GM12878 (cell line): ENCODE measurements around the gene YDJC. TPM values are rescaled to one million over a fixed set of nuclear protein-coding genes. Genes with fewer than 3 reads are reported as not detected.

Source experiments
- ATAC-seq: fragments of 200-7000 bp; cut with Tn5 transposase; 3 replicates; pipeline ENCODE4 v1.9.1; 2020; ENCODE audit warnings: mild to moderate bottlenecking, moderate library complexity
- BruUV-seq: library from RNA; stranded (reverse); fragments of 400-500 nt; replicated peaks from 2 replicates; lab custom pipeline; 2021; lab: Mats Ljungman, UMichigan
- CTCF ChIA-PET: fragments of 300-600 bp; sonication (Branson Sonifier 250); formaldehyde crosslinking; extraction: SDS; loops from one replicate; lab custom pipeline; 2021; ENCODE audit warnings: inconsistent platforms; lab: Yijun Ruan, JAX
- POLR2A ChIA-PET: fragments of 350-600 bp; formaldehyde crosslinking; extraction: SDS; loops from one replicate; lab custom pipeline; 2021; ENCODE audit warnings: inconsistent platforms; lab: Charles Lee
- RAD21 ChIA-PET: fragments of 300-600 bp; sonication (Branson Sonifier 250); formaldehyde crosslinking; loops from one replicate; lab custom pipeline; 2023; ENCODE audit warnings: antibody characterized with exemption; ENCODE audit not compliant: unreplicated experiment; lab: Charles Lee
- SMC1A ChIA-PET: fragments of 300-600 bp; sonication (Branson Sonifier 250); formaldehyde crosslinking; loops from one replicate; lab custom pipeline; 2023; ENCODE audit not compliant: unreplicated experiment, uncharacterized antibody; lab: Charles Lee
- DNase-seq: peaks from one replicate; pipeline ENCODE4 v3.0.0-alpha.2; 2011; ENCODE audit warnings: low read depth, low spot score
- FAIRE-seq: peaks from 3 replicates; lab custom pipeline; 2011; peaks lifted over from hg19 to GRCh38; lab: Jason Lieb, UNC
- H2AFZ ChIP-seq: 2 replicates; pipeline ENCODE4 v1.6.0; 2011; ENCODE audit warnings: low read depth, low read length, control low read depth; ENCODE audit not compliant: control insufficient read depth
- H3K27ac ChIP-seq: 2 replicates; pipeline ENCODE4 v1.5.1; 2011; ENCODE audit warnings: control low read depth; ENCODE audit not compliant: control insufficient read depth, insufficient read depth
- H3K27me3 ChIP-seq, 2 experiments: replicated peaks in 1 of 2; 2 replicates each; pipeline versions ENCODE4 v1.6.0 to v1.6.1; 2011; ENCODE audit warnings: low read length in 1 of 2; ENCODE audit not compliant: control insufficient read depth in 2 of 2, insufficient read depth in 2 of 2
- H3K36me3 ChIP-seq, 2 experiments: 2 replicates each; pipeline ENCODE4 v1.5.1; 2011; ENCODE audit warnings: low read length in 1 of 2; ENCODE audit not compliant: control insufficient read depth in 2 of 2, insufficient read depth in 2 of 2
- H3K4me1 ChIP-seq: 2 replicates; pipeline ENCODE4 v1.6.1; 2011; ENCODE audit warnings: mild to moderate bottlenecking, low read length, moderate library complexity, mixed read lengths; ENCODE audit not compliant: control insufficient read depth, insufficient read depth
- H3K4me2 ChIP-seq: 2 replicates; pipeline ENCODE4 v1.6.0; 2011; ENCODE audit warnings: control low read depth; ENCODE audit not compliant: control insufficient read depth, insufficient read depth
- H3K4me3 ChIP-seq: fragments of 200-600 bp; sonication (generic); 2 replicates; pipeline ENCODE4 v1.5.1; 2016
- H3K79me2 ChIP-seq: 2 replicates; pipeline ENCODE4 v1.6.0; 2011; ENCODE audit warnings: low read length; ENCODE audit not compliant: control insufficient read depth, insufficient read depth
- H3K9ac ChIP-seq: 2 replicates; pipeline ENCODE4 v1.8.0; 2011; ENCODE audit warnings: low read length, control low read depth, mixed read lengths; ENCODE audit not compliant: control insufficient read depth, insufficient read depth
- H3K9me3 ChIP-seq: replicated peaks from 3 replicates; pipeline ENCODE4 v1.5.1; 2011; ENCODE audit warnings: mild to moderate bottlenecking, low read length; ENCODE audit not compliant: control insufficient read depth, insufficient read depth
- H4K20me1 ChIP-seq: 2 replicates; pipeline ENCODE4 v1.6.0; 2011; ENCODE audit not compliant: control insufficient read depth, insufficient read depth
- BCL11A ChIP-seq: IDR thresholded peaks from 2 replicates; pipeline ENCODE4 v1.6.1; 2011; ENCODE audit warnings: low read depth, low read length
- E2F4 ChIP-seq: IDR thresholded peaks from 2 replicates; pipeline ENCODE4 v1.6.1; 2012; ENCODE audit warnings: low read depth, low read length, improper control_type of control experiment
- E4F1 ChIP-seq: fragments of 450-650 bp; IDR thresholded peaks from 2 replicates; pipeline ENCODE4 v1.6.1; 2018; ENCODE audit warnings: borderline replicate concordance, mild to moderate bottlenecking; ENCODE audit not compliant: partially characterized antibody
- EP300 ChIP-seq, 2 experiments: fragments of 150-350 bp in 1 of 2; IDR thresholded peaks; 2 replicates each; pipeline ENCODE4 v1.6.1; 2011 to 2012; ENCODE audit warnings: low read depth in 2 of 2, low read length in 2 of 2, borderline replicate concordance in 1 of 2, improper control_type of control experiment in 1 of 2, inconsistent platforms in 1 of 2; ENCODE audit not compliant: control insufficient read depth in 1 of 2
- GABPA ChIP-seq: IDR thresholded peaks from 2 replicates; pipeline ENCODE4 v1.6.1; 2014; ENCODE audit warnings: antibody characterized with exemption, low read depth, mild to moderate bottlenecking, inconsistent platforms
- GATAD2B ChIP-seq: fragments of 450-650 bp; conservative IDR thresholded peaks from 2 replicates; pipeline ENCODE4 v1.6.1; 2017; ENCODE audit warnings: low read depth, mild to moderate bottlenecking, moderate library complexity
- HDAC6 ChIP-seq: fragments of 200-600 bp; sonication (generic); IDR thresholded peaks from one replicate; pipeline ENCODE4 v1.8.0; 2017; ENCODE audit warnings: antibody characterized with exemption; ENCODE audit not compliant: unreplicated experiment
- JUND ChIP-seq: IDR thresholded peaks from 2 replicates; pipeline ENCODE4 v1.6.1; 2012; ENCODE audit warnings: low read depth, mild to moderate bottlenecking, low read length, improper control_type of control experiment, moderate library complexity
- KAT2A ChIP-seq: conservative IDR thresholded peaks from 2 replicates; pipeline ENCODE4 v1.6.1; 2011; ENCODE audit warnings: low read depth, low read length; ENCODE audit not compliant: control insufficient read depth
- NFIC ChIP-seq: IDR thresholded peaks from 2 replicates; pipeline ENCODE4 v1.6.1; 2012; ENCODE audit warnings: low read depth, mild to moderate bottlenecking, inconsistent platforms, low read length, moderate library complexity
- NFYB ChIP-seq: IDR thresholded peaks from 2 replicates; pipeline ENCODE4 v1.6.1; 2011; ENCODE audit warnings: low read depth, mild to moderate bottlenecking, low read length, improper control_type of control experiment, moderate library complexity; ENCODE audit not compliant: insufficient read depth
- NRF1 ChIP-seq: conservative IDR thresholded peaks from 2 replicates; pipeline ENCODE4 v1.6.1; 2011; ENCODE audit warnings: mild to moderate bottlenecking, low read depth, low read length, improper control_type of control experiment
- PAX5 ChIP-seq: IDR thresholded peaks from 2 replicates; pipeline ENCODE4 v1.6.1; 2011; ENCODE audit warnings: low read depth, low read length, borderline replicate concordance
- POLR2A ChIP-seq: IDR thresholded peaks from 2 replicates; pipeline ENCODE4 v1.6.1; 2011; ENCODE audit warnings: low read depth, mild to moderate bottlenecking, low read length
- SP1 ChIP-seq: IDR thresholded peaks from one replicate; pipeline ENCODE4 v1.6.1; 2011; ENCODE audit warnings: low read depth, low read length
- YBX1 ChIP-seq: fragments of 450-650 bp; IDR thresholded peaks from 2 replicates; pipeline ENCODE4 v1.6.1; 2016; ENCODE audit warnings: antibody characterized with exemption
- YY1 ChIP-seq: IDR thresholded peaks from 2 replicates; pipeline ENCODE4 v1.6.1; 2011; ENCODE audit warnings: low read depth, mild to moderate bottlenecking, low read length
- ZBED1 ChIP-seq: IDR thresholded peaks from 2 replicates; pipeline ENCODE4 v1.6.1; 2016; ENCODE audit warnings: borderline replicate concordance
- ZNF24 ChIP-seq: fragments of 450-650 bp; IDR thresholded peaks from 2 replicates; pipeline ENCODE4 v1.6.1; 2017; ENCODE audit warnings: antibody characterized with exemption, mild to moderate bottlenecking
- ZNF274 ChIP-seq: IDR thresholded peaks from one replicate; pipeline ENCODE4 v1.8.0; 2011; ENCODE audit not compliant: insufficient read length, insufficient read depth
- ZNF384 ChIP-seq: IDR thresholded peaks from 2 replicates; pipeline ENCODE4 v1.6.1; 2012; ENCODE audit warnings: low read depth, mild to moderate bottlenecking, low read length, improper control_type of control experiment, borderline replicate concordance
- WGBS: methylation state at CpG from one replicate; pipeline ENCODE4 v1.1.6; 2016; ENCODE audit warnings: low lambda C conversion rate; ENCODE audit not compliant: insufficient replicate concordance, insufficient coverage; ENCODE audit errors: missing lambda C conversion rate; 5-methylcytosine and 5-hydroxymethylcytosine counted together
- in situ Hi-C: fragments of 300-500 bp; cut with MboI; formaldehyde crosslinking; loops from 9 replicates; pipeline ENCODE4 v1.14.3; 2018; ENCODE audit warnings: mixed read lengths
- intact Hi-C: fragments of 100-400 bp; cut with micrococcal nuclease; formaldehyde crosslinking; loops from one replicate; pipeline ENCODE4 v1.14.2; 2022; ENCODE audit not compliant: unreplicated experiment
- polyA plus RNA-seq, 11 experiments: library from polyadenylated mRNA; depleted of rRNA in 4 of 11; unstranded in 6 of 11; stranded (reverse) in 5 of 11; fragments of >200 nt; fragmentation: Nextera tagmentation in 4 of 11; fragmentation: Illumina TruSeq in 1 of 11; extraction: Ambion mirVana in 4 of 11; extraction: Trizol in 1 of 11; gene quantifications; 1 replicate in 1 of 11; 2 replicates in 10 of 11; pipeline versions ENCODE4 v1.2.1 to v1.2.3, GENCODE V29; 2011 to 2016; ENCODE audit warnings: inconsistent platforms in 2 of 11, missing spikeins in 2 of 11, low read depth in 1 of 11
- total RNA-seq, 4 experiments: library from RNA; depleted of rRNA in 3 of 4; stranded (reverse); fragments of >200 nt in 3 of 4; fragmentation: Illumina TruSeq in 1 of 4; extraction: Trizol in 1 of 4; gene quantifications; 2 replicates each; pipeline versions ENCODE4 v1.2.1 to v1.2.3, GENCODE V29; 2013 to 2021

The YDJC gene
- total and polyA plus RNA-seq, 10 of the 15 experiments (the other 5 are each of a cell fraction or from before 2014, with no cell fraction given), result 1.00 to 77.6 (median 38.4) TPM

GRCh38 chr22:21674638-21675245 is 44.9 kb upstream of the YDJC start (continued):
- TF ChIP-seq ZNF384, result no peak
- TF ChIP-seq ZNF274, result no peak
- TF ChIP-seq ZNF24, result no peak
- no peak for TF ChIP-seq PAX5
- TF ChIP-seq NFYB, result no peak
- no peak for TF ChIP-seq HDAC6

- FAIRE-seq, result no peak
- Histone ChIP-seq H3K36me3 (peaks cover 15 to 19% of the 10 kb centered on the region in 2 experiments), H4K20me1 (no peaks in the 10 kb centered on the region), H3K4me2 (no peak overlapping the region), H2AFZ (no peak overlapping the region), H3K9me3 (no peaks in the 10 kb centered on the region), H3K9ac (no peak overlapping the region), H3K27me3 (no peaks in the 10 kb centered on the region), H3K27ac (no peak overlapping the region), H3K79me2 (peaks cover 4% of the 10 kb centered on the region), H3K4me1 (peaks cover 12% of the 10 kb centered on the region), H3K4me3 (no peak overlapping the region)
- no peak for DNase-seq
- SMC1A ChIA-PET, result no interaction called here
- 99% methylated on average over 12 of the region's 12 CpGs for WGBS
- intact Hi-C loops (no loop called here), in situ Hi-C loops (no loop called here)
- CTCF ChIA-PET, result interaction anchor here (1.0 kb wide), 1 partner anchor 298 kb away, joined by 3 read pairs; no protein-coding TSS in a partner anchor
- RAD21 ChIA-PET, result no interaction called here
- BruUV-seq, result no TSS peak
- no peak for ATAC-seq
- POLR2A ChIA-PET, result no interaction called here
- TF ChIP-seq JUND, result no peak
- TF ChIP-seq POLR2A, result no peak
- TF ChIP-seq YY1, result no peak
- TF ChIP-seq NRF1, result no peak
- no peak for TF ChIP-seq NFIC
- no peak for TF ChIP-seq BCL11A
- TF ChIP-seq GABPA, result no peak
- no peak for TF ChIP-seq KAT2A
- no peak for TF ChIP-seq E2F4
- no peak for TF ChIP-seq YBX1
- TF ChIP-seq E4F1, result no peak
- TF ChIP-seq ZNF274, result no peak
- TF ChIP-seq SP1, result no peak
- TF ChIP-seq GATAD2B, result no peak
- TF ChIP-seq EP300 (IDR thresholded peaks at IDR 0.05; ENCODE audit: borderline replicate concordance in 1 of 2, control insufficient read depth in 1 of 2, low read depth in 2 of 2, low read length in 2 of 2), result no peak
- no peak for TF ChIP-seq ZBED1
These were observed 43.9 kb upstream of the YDJC start for GRCh38 chr22:21673534-21674321.
